Mammary epithelial cell (primary cell): ENCODE results near the gene PIGU.

ENCODE experiments used
- EZH2 ChIP-seq: IDR thresholded peaks from 2 replicates; pipeline ENCODE4 v1.6.1; 2012; ENCODE audit warnings: low read length, inconsistent platforms, borderline replicate concordance
- TF ChIP-seq, protein P1 (sequence below), 2 donors: IDR thresholded peaks in 1 of 2; conservative IDR thresholded peaks in 1 of 2; 2 replicates each; pipeline ENCODE4 v1.5.1; 2011 to 2012; ENCODE audit warnings: inconsistent platforms in 2 of 2, low read length in 2 of 2, mild to moderate bottlenecking in 2 of 2, control low read depth in 1 of 2, low read depth in 1 of 2; ENCODE audit not compliant: insufficient read depth in 1 of 2; ENCODE audit errors: extremely low read depth in 1 of 2

DNA sequence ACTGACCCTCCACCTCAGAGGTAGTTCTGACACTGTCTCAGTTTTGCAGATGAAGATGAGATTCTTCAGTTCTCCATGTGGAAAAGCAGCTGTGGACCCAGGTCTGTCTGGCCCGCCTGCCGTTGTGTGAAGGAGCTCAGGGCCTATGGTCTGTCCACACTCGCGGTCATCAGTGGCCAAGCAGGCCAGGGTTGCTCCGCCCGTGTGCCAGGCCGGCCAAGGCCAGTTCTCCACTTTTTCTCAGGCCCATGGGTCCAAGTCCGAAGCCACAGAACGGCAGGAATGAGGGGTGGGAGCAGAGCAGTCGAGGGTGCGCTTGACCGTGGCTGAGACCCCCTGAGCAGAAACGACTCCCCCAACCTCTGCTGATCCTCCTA lies 127.0 kb downstream of the PIGU start:
- TF ChIP-seq, protein P1, sequence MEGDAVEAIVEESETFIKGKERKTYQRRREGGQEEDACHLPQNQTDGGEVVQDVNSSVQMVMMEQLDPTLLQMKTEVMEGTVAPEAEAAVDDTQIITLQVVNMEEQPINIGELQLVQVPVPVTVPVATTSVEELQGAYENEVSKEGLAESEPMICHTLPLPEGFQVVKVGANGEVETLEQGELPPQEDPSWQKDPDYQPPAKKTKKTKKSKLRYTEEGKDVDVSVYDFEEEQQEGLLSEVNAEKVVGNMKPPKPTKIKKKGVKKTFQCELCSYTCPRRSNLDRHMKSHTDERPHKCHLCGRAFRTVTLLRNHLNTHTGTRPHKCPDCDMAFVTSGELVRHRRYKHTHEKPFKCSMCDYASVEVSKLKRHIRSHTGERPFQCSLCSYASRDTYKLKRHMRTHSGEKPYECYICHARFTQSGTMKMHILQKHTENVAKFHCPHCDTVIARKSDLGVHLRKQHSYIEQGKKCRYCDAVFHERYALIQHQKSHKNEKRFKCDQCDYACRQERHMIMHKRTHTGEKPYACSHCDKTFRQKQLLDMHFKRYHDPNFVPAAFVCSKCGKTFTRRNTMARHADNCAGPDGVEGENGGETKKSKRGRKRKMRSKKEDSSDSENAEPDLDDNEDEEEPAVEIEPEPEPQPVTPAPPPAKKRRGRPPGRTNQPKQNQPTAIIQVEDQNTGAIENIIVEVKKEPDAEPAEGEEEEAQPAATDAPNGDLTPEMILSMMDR (conservative IDR thresholded peaks at IDR 0.05 in 1 of 2, IDR thresholded peaks at IDR 0.05 in 1 of 2; ENCODE audit: extremely low read depth in 1 of 2, insufficient read depth in 1 of 2, low read depth in 1 of 2, low read length in 2 of 2), result no peak
- TF ChIP-seq EZH2, result no peak
